GM12878 (cell line): ENCODE data around the gene ABHD3. TPM values are rescaled to one million over a fixed set of nuclear protein-coding genes. Genes with fewer than 3 reads are reported as not detected.

Experiments
- microRNA counts: library from miRNA; unstranded; fragments of <30 nt; microRNA quantifications from one replicate; lab custom pipeline; 2016
- microRNA-seq: library from miRNA; unstranded; fragments of <30 nt; microRNA quantifications from one replicate; pipeline ENCODE4, GENCODE V29; 2018
- polyA plus RNA-seq, 11 experiments: library from polyadenylated mRNA; depleted of rRNA in 4 of 11; unstranded in 6 of 11; stranded (reverse) in 5 of 11; fragments of >200 nt; fragmentation: Nextera tagmentation in 4 of 11; fragmentation: Illumina TruSeq in 1 of 11; extraction: Ambion mirVana in 4 of 11; extraction: Trizol in 1 of 11; gene quantifications; 1 replicate in 1 of 11; 2 replicates in 10 of 11; pipeline versions ENCODE4 v1.2.1 to v1.2.3, GENCODE V29; 2011 to 2016; ENCODE audit warnings: inconsistent platforms in 2 of 11, missing spikeins in 2 of 11, low read depth in 1 of 11
- small RNA-seq: library from RNA; depleted of rRNA; stranded (forward); fragments of <200 nt; gene quantifications from one replicate; pipeline ENCODE3, GENCODE V24; 2014
- total RNA-seq, 4 experiments: library from RNA; depleted of rRNA in 3 of 4; stranded (reverse); fragments of >200 nt in 3 of 4; fragmentation: Illumina TruSeq in 1 of 4; extraction: Trizol in 1 of 4; gene quantifications; 2 replicates each; pipeline versions ENCODE4 v1.2.1 to v1.2.3, GENCODE V29; 2013 to 2021

Gene ABHD3
- total and polyA plus RNA-seq, 10 of the 15 experiments (the other 5 are each of a cell fraction or from before 2014, with no cell fraction given) = 4.9 to 49.8 (median 18.3) TPM

MicroRNA genes within 50 kb of the gene (microRNA counts, 767-probe panel; counts per million panel counts)
- 1,125 counts per million, percentile 35 among the panel's probes with 10 or more counts for microRNA hsa-miR-320c (lab: Ali Mortazavi, UCI)

Small RNA genes within 50 kb of the gene (microRNA-seq; reads per million reads assigned to microRNA genes)
- gene MIR320C1 = not detected

Small RNA genes within 50 kb of the gene (small RNA-seq; reads per million reads assigned to genes)
- gene MIR320C1 = not detected
- gene RF00019 = not detected
- gene RF01241 = not detected

Other genes starting within 250 kb of the ABHD3 start
- gene ESCO1, start 104.1 kb downstream of the ABHD3 start, total RNA-seq (2014; rRNA removed) = 14.7 and 17.1 TPM in 2 replicates
- gene ESCO1, start 104.1 kb downstream of the ABHD3 start, total RNA-seq (2014; rRNA removed; fragmentation: Illumina TruSeq; extraction: Trizol) = 22.2 and 22.4 TPM in 2 replicates
- gene ESCO1, start 104.1 kb downstream of the ABHD3 start, total RNA-seq (2021) = 11.6 and 13.3 TPM in 2 replicates
- 15.7 and 29.3 TPM in 2 replicates for gene ESCO1, start 104.1 kb downstream of the ABHD3 start, polyA plus RNA-seq (2011; rRNA removed)
- gene ESCO1, start 104.1 kb downstream of the ABHD3 start, polyA plus RNA-seq (2014; fragmentation: Illumina TruSeq; extraction: Trizol) = 16.2 and 20.6 TPM in 2 replicates
- 10 to 100 TPM in 1 of 2 experiments, 1 to 10 TPM in 1; 9.6 to 11.2 TPM for gene ESCO1, start 104.1 kb downstream of the ABHD3 start, polyA plus RNA-seq (2014; fragmentation: Nextera tagmentation; extraction: Ambion mirVana)
- 10.1 and 11.5 TPM in 2 replicates for gene ESCO1, start 104.1 kb downstream of the ABHD3 start, polyA plus RNA-seq (2014; rRNA removed)
- 10 to 100 TPM in 1 of 2 experiments, 1 to 10 TPM in 1; 8.6 to 10.0 TPM for gene ESCO1, start 104.1 kb downstream of the ABHD3 start, polyA plus RNA-seq (2016; fragmentation: Nextera tagmentation; extraction: Ambion mirVana)
- 52.6 and 75.0 TPM in 2 replicates for gene SNRPD1, start 92.5 kb downstream of the ABHD3 start, total RNA-seq (2014; rRNA removed)
- gene SNRPD1, start 92.5 kb downstream of the ABHD3 start, total RNA-seq (2014; rRNA removed; fragmentation: Illumina TruSeq; extraction: Trizol) = 244 and 254 TPM in 2 replicates
- 143 and 146 TPM in 2 replicates for gene SNRPD1, start 92.5 kb downstream of the ABHD3 start, total RNA-seq (2021)
- 193 and 309 TPM in 2 replicates for gene SNRPD1, start 92.5 kb downstream of the ABHD3 start, polyA plus RNA-seq (2011; rRNA removed)
- gene SNRPD1, start 92.5 kb downstream of the ABHD3 start, polyA plus RNA-seq (2014; fragmentation: Illumina TruSeq; extraction: Trizol) = 201 and 258 TPM in 2 replicates
- gene SNRPD1, start 92.5 kb downstream of the ABHD3 start, polyA plus RNA-seq (2014; fragmentation: Nextera tagmentation; extraction: Ambion mirVana) = 100 to 1,000 TPM; 842 to 866 TPM
- 110 and 120 TPM in 2 replicates for gene SNRPD1, start 92.5 kb downstream of the ABHD3 start, polyA plus RNA-seq (2014; rRNA removed)
- 100 to 1,000 TPM; 569 to 614 TPM for gene SNRPD1, start 92.5 kb downstream of the ABHD3 start, polyA plus RNA-seq (2016; fragmentation: Nextera tagmentation; extraction: Ambion mirVana)
- 18.2 and 24.6 TPM in 2 replicates for gene MIB1, start 36.0 kb upstream of the ABHD3 start, total RNA-seq (2014; rRNA removed)
- gene MIB1, start 36.0 kb upstream of the ABHD3 start, total RNA-seq (2014; rRNA removed; fragmentation: Illumina TruSeq; extraction: Trizol) = 23.0 and 26.1 TPM in 2 replicates
- 27.5 and 29.5 TPM in 2 replicates for gene MIB1, start 36.0 kb upstream of the ABHD3 start, total RNA-seq (2021)
- gene MIB1, start 36.0 kb upstream of the ABHD3 start, polyA plus RNA-seq (2011; rRNA removed) = 19.4 and 31.0 TPM in 2 replicates
- 13.2 and 17.6 TPM in 2 replicates for gene MIB1, start 36.0 kb upstream of the ABHD3 start, polyA plus RNA-seq (2014; fragmentation: Illumina TruSeq; extraction: Trizol)
- 1 to 10 TPM; 3.6 to 4.8 TPM for gene MIB1, start 36.0 kb upstream of the ABHD3 start, polyA plus RNA-seq (2014; fragmentation: Nextera tagmentation; extraction: Ambion mirVana)
- gene MIB1, start 36.0 kb upstream of the ABHD3 start, polyA plus RNA-seq (2014; rRNA removed) = 6.6 and 7.7 TPM in 2 replicates
- 1 to 10 TPM; 2.3 to 4.8 TPM for gene MIB1, start 36.0 kb upstream of the ABHD3 start, polyA plus RNA-seq (2016; fragmentation: Nextera tagmentation; extraction: Ambion mirVana)